HG03066 (cell line): ENCODE results near the gene CDKN2B-AS1.

ENCODE experiments used
- ATAC-seq: cut with Tn5 transposase; IDR thresholded peaks from one replicate; pipeline ENCODE4 v1.9.1; 2021; ENCODE audit warnings: low read depth; ENCODE audit not compliant: unreplicated experiment

CDKN2B-AS1 gene

DNA sequence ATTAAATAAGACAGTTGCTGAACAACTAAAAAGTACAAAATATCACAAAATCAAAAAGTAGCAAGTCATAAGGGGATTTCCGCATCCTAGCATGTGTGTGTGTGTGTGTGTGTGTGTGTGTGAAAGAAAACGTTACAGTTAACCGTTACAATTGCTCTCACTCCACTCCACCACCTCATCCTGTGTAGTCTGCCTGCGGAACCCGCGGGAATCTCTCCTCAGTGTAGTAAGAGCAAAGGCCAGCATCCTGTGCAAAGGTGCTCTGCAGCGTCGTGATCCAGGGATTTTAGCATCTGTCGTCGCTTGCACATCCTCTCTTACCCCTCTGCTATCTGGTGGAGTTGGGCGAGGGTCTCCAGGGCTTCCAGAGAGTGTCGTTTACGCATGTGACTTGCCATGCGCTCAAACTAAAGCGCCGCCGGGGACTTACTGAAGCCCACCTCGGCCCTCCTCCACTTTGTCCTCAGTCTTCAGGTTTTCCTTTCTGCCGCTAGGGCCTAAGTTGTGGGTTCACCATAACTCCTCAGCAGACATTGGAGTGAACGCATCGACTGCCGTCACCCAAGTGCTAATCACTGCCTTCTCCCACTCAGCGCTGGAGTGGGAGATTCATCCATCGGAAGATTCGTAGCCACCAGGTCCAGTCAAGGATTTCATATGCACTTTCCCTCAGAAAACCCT lies 10.6 kb downstream of the CDKN2B-AS1 start:
- no peak for ATAC-seq

- no peak for ATAC-seq
Measured at GRCh38 chr9:22005702-22006606, 11.4 kb downstream of the CDKN2B-AS1 start.

DNA sequence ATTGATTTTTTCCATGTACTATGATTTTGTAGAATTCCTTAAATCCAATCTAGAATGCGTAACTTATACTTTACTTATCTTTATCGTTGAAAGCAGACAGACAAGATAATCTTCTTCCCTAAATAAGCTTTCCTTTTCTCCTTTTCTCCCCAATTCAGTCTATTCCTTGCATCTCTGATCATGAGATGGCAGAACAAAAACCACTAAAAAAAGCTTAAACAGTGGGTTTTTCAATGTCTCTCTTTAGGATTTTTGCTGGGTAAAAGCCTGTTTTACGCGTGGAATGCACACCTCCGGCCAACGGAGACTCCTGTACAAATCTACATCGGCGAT lies 13.8 kb downstream of the CDKN2B-AS1 start:
- no peak for ATAC-seq

DNA sequence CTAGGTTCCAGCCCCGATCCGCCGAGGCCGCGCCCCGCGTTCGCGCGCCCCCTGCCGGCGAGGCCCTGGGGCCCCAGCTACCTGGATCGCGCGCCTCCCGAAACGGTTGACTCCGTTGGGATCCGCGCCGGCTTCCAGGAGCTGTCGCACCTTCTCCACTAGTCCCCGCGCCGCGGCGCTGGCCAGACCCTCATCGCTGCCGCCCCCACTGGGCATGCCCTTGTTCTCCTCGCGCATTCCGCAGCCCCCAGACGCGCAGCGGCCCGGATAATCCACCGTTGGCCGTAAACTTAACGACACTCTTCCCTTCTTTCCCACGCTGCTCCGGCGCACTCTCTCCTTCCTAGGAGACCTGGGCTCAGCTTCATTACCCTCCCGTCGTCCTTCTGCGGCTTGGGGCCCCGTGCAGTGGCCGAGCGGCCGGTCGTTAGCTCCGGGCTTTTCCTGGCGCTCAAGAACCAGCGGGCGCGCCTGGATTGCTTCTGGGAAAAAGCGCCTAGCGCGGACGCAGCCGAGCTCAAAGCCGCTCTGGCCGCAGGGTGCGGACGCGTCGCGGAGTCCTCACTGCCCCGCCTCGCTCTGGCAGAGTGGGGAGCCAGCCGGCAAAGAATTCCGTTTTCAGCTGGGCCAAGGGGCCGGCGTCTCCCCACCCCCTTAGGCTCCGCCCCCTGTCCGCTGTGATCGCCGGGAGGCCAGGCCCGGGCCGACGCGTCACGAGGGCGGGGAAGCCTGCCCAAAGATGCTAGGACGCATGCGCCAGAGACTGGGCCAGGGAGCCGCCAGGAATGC lies 14.3 kb downstream of the CDKN2B-AS1 start, which contains the start of gene CDKN2B:
Gene CDKN2B (minus strand): TSS at position 589 of the 789 bp plus-strand sequence. CDS start 352 bp downstream, at position 237.
- peak; percentile 85 for ATAC-seq

DNA sequence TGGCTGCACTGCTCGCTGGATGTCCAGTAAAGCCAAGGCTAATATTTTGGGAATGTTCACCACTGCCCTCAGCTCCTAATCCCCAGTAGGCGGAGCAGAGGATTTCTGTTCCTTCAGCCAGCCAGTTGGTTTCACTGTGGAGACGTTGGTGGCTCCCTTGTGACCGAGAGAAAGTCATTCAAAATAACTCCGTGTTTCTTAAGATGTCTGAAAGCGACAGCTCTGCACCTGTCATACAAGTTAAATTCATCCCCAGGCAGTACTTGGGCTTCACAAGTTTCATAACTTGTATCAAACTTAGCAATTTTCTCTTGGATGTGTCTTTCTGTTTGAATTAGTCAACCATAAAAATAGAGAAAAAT lies 14.9 kb downstream of the CDKN2B-AS1 start:
- peak; percentile 32 for ATAC-seq

GRCh38 chr9:22010866-22011625 lies 16.5 kb downstream of the CDKN2B-AS1 start:
- no peak for ATAC-seq

DNA sequence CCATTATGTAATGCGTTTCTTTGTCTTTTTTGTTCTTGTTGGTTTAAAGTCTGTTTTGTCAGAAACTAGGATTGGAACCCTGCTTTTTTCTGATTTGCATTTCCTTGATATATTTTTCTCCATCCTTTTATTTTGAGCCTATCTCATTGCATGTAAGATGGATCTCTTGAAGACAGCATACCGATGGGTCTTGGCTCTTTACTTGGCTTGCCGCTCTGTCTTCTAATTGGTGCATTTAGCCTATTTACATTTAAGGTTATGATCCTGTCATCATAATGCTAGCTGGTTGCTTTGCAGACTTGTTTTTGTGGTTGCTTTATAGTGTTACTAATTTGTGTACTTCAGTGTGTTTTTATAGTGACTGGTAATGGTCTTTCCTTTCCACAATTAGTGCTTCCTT lies 27.8 kb downstream of the CDKN2B-AS1 start:
- ATAC-seq: no peak

- no peak for ATAC-seq
Measured at GRCh38 chr9:22026696-22027095, 32.1 kb downstream of the CDKN2B-AS1 start.

GRCh38 chr9:22028394-22028793 lies 33.8 kb downstream of the CDKN2B-AS1 start:
- no peak for ATAC-seq

DNA sequence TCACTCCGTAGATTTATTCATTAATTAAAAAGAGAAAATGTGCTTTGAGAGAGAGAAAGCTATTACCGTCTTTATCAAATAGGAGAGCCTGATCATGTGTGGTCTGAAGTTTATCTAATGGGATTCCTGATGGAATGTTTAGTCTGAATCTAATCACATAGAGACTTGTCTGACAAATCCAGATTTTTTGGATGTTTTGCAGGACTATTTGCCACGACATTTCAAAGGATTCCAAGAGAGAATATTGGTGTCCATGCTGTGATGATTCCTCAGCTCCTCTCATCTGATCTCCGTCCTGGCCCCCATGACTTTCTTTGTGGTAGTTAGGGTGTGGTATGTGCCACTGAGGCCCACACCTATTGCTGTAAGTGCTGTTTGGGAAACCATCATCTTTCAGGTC lies 34.6 kb downstream of the CDKN2B-AS1 start:
- ATAC-seq: no peak

GRCh38 chr9:22030101-22030598 lies 35.6 kb downstream of the CDKN2B-AS1 start:
- peak; percentile 73 for ATAC-seq

DNA sequence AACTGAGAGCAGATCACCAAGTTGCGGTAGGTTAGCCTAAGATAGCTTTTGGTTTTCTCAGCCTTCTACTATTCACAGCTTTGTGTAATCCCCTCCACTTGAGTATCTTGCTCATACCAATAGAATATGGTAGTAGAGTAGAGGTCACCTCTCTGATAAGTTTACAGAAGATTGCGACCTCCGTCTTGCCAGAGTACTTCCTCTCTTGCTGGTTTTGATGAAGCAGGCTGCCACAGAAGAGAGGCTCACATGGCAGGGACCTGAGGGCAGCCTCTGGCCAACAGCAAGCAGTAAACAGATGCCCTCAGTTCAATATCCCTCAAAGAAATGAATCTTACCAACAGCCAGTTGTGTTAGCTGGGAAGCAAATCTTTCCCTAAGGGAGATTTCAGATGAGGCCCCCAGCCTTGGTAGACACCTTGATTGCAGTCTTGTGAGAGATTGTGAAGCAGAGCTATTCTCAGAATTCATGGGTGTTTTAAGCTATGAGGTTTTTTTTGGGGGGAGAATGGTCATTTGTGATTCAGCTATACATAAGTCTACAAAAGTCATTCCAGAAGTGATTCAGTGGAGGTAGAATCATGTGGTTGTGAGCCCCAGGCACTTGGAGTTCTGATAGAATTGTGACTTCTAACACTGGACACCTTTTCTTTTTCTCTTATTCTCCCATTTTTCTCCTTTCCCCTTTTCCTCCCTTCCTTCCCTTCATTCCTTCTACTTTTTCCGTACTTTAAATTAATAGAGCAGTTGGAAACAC lies 37.2 kb downstream of the CDKN2B-AS1 start:
- no peak for ATAC-seq

DNA sequence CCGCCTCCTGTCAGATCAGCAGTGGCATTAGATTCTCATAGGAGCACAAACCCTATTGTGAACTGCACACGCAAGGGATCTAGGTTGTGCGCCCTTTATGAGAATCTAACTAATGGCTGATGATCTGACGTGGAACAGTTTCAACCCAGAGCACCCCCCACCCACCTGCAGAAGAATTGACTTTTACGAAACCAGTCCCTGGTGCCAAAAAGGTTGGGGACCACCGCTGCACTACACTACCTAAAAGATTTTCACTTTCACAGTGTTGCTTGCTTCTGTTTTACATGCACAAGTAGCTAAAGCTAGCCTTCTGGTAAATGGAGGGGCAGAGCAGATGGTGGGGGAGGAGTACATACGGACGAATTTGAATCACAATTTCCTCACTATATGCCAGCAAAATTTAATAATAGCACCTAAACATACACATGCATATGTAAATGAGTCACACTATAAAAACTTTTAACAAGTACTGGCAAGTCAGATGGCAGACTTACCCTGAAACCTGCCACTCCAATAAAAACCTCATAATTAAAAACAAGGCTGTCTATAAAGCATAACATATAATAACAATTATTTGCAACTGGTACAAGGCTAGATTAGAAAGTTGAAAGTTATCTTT lies 38.5 kb downstream of the CDKN2B-AS1 start:
- ATAC-seq: no peak

- ATAC-seq: no peak
Measured at GRCh38 chr9:22035591-22036011, 41.0 kb downstream of the CDKN2B-AS1 start.

DNA sequence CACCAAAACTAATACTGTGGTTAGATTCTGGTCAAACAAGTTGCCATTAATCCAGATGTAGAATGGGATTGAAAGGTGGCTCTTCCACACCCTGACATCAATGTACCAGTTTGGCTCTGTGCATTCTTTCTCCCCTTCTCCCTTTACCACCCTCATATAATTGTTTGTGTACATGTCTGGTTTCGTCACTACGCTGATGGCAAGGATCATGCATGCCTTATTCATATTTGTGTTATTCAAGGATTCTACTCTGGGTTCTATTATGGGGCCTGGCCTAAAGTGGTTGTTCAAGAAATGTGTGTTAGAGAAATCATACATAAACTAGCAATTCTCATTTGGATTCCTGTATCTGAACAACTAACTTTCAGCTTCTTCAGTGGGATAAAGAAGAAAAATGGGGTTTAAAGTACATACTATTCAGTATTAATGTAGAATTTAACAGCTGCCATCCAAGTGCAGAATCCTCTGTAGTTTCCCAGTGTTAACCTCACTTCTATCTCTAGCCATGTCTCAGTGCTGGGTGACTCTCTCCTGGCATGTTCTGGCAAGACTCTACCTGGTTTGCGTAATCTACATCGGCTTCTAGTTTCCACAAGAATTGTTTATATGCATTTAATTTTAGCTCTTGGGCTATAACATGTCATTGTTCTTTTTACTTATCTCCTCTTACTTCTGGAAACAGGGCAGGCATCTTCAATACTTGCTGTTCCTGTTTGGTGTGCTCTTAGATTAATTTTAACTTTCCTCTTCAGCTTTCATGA lies 42.5 kb downstream of the CDKN2B-AS1 start:
- ATAC-seq: no peak

GRCh38 chr9:22037954-22038690 lies 43.5 kb downstream of the CDKN2B-AS1 start:
- no peak for ATAC-seq

DNA sequence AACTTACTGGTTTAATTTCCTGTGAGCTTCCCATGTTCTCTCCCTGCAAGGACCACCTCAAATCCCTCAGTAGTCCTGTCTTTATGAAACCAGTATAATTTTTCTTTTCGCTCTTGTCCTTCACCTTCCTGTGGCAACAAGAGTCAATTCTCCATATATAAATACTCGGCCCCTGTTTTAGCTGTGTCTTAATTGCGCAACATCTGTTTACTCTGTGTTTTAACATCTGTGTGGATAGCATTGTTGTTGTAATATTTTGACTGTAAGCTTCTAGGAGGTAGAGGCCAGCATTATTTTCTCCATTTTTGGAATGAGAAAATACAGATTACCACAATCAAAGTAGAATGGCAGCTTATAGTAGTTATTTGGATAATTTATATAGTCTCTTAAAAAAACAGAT lies 44.7 kb downstream of the CDKN2B-AS1 start:
- ATAC-seq: no peak

GRCh38 chr9:22040760-22041159 lies 46.2 kb downstream of the CDKN2B-AS1 start:
- no peak for ATAC-seq
